ENCODE data around the gene FTMT. TPM values are rescaled to one million over a fixed set of nuclear protein-coding genes. Genes with fewer than 3 reads are reported as not detected.

FTMT gene
- total RNA-seq, 1 donor from 2014 or later: not detected

GRCh38 chr5:121834021-121834420 is 17.7 kb upstream of the FTMT start:
- Histone ChIP-seq H3K4me1 (no peaks in the 10 kb centered on the region), H3K27ac (no peak overlapping the region), H3K9me3 (no peaks in the 10 kb centered on the region), H3K36me3 (no peaks in the 10 kb centered on the region), H3K27me3 (no peaks in the 10 kb centered on the region), H3K4me3 (no peak overlapping the region)
- DNase-seq (no peak), ATAC-seq (no peak)
- TF ChIP-seq CTCF (IDR thresholded peaks at IDR 0.05): no peak
- intact Hi-C loops (cut with DNase I): no loop called here

GRCh38 chr5:121841892-121842291 is 9.8 kb upstream of the FTMT start:
- ATAC-seq (no peak), DNase-seq (no peak)
- Histone ChIP-seq H3K4me3 (no peak overlapping the region), H3K27ac (no peak overlapping the region), H3K27me3 (no peaks in the 10 kb centered on the region), H3K36me3 (no peaks in the 10 kb centered on the region), H3K4me1 (no peaks in the 10 kb centered on the region), H3K9me3 (no peaks in the 10 kb centered on the region)
- intact Hi-C loops (cut with DNase I): no loop called here
- TF ChIP-seq CTCF (IDR thresholded peaks at IDR 0.05): no peak

- ATAC-seq: no peak
- intact Hi-C loops (cut with DNase I): no loop called here
These were observed 1.4 kb upstream of the FTMT start for GRCh38 chr5:121850272-121850671.

GRCh38 chr5:121853850-121854249 is 2.2 kb downstream of the FTMT start:
- TF ChIP-seq CTCF (IDR thresholded peaks at IDR 0.05): no peak
- Histone ChIP-seq H3K4me1 (no peaks in the 10 kb centered on the region), H3K36me3 (no peaks in the 10 kb centered on the region), H3K9me3 (peaks cover 5% of the 10 kb centered on the region), H3K27ac (no peak overlapping the region), H3K4me3 (no peak overlapping the region), H3K27me3 (no peaks in the 10 kb centered on the region)
- intact Hi-C loops (cut with DNase I): no loop called here
- no peak for DNase-seq
- ATAC-seq: no peak

More at GRCh38 chr5:121850272-121850671, 1.4 kb upstream of the FTMT start:
- no peak for TF ChIP-seq CTCF (IDR thresholded peaks at IDR 0.05)
- Histone ChIP-seq H3K27me3 (no peaks in the 10 kb centered on the region), H3K4me3 (no peak overlapping the region), H3K27ac (no peak overlapping the region), H3K36me3 (no peaks in the 10 kb centered on the region), H3K9me3 (peaks cover 5% of the 10 kb centered on the region), H3K4me1 (no peaks in the 10 kb centered on the region)
- DNase-seq: no peak

GRCh38 chr5:121862801-121863200 is 11.1 kb downstream of the FTMT start:
- H3K4me3 ChIP-seq: no peak overlapping the region
- no peak for ATAC-seq
- no peaks in the 10 kb centered on the region for H3K36me3 ChIP-seq
- H3K27ac ChIP-seq: no peak overlapping the region
- no peak for TF ChIP-seq CTCF (IDR thresholded peaks at IDR 0.05)
- no peaks in the 10 kb centered on the region for H3K27me3 ChIP-seq
- H3K9me3 ChIP-seq: no peaks in the 10 kb centered on the region
- intact Hi-C loops (cut with DNase I): no loop called here
- no peak for DNase-seq
- H3K4me1 ChIP-seq: no peaks in the 10 kb centered on the region

GRCh38 chr5:121863753-121864285 is 12.1 kb downstream of the FTMT start:
- ATAC-seq: no peak
- TF ChIP-seq CTCF (IDR thresholded peaks at IDR 0.05): no peak
- no peak for DNase-seq
- H3K4me3 ChIP-seq: no peak overlapping the region
- no peaks in the 10 kb centered on the region for H3K9me3 ChIP-seq
- H3K27ac ChIP-seq: no peak overlapping the region
- intact Hi-C loops (cut with DNase I): no loop called here
- H3K4me1 ChIP-seq: no peaks in the 10 kb centered on the region
- no peaks in the 10 kb centered on the region for H3K36me3 ChIP-seq
- H3K27me3 ChIP-seq: no peaks in the 10 kb centered on the region

Measured in upper lobe of right lung (tissue), 1 donor.